Kidney (tissue), 14 donors: Measurements from ENCODE around the gene WWOX. TPM values are rescaled to one million over a fixed set of nuclear protein-coding genes. Genes with fewer than 3 reads are reported as not detected.

Source experiments
- DNase-seq, 5 donors: peaks; one replicate each; pipeline ENCODE4 v3.0.0-alpha.2; 2013 to 2020
- FAIRE-seq: peaks from 2 replicates; lab custom pipeline; 2012; peaks lifted over from hg19 to GRCh38; lab: Jason Lieb, UNC
- H3K27ac ChIP-seq, 2 donors: one replicate each; pipeline ENCODE4 v1.7.0; 2013; ENCODE audit warnings: low read depth in 2 of 2, low read length in 2 of 2, inconsistent platforms in 1 of 2
- H3K27me3 ChIP-seq: one replicate; pipeline ENCODE4 v1.7.1; 2013; ENCODE audit warnings: low read length, inconsistent platforms; ENCODE audit not compliant: control insufficient read depth, insufficient read depth
- H3K36me3 ChIP-seq, 3 donors: one replicate each; pipeline versions ENCODE4 v1.7.0 to v1.7.1; 2013; ENCODE audit warnings: low read length in 3 of 3, control low read depth in 1 of 3, inconsistent platforms in 1 of 3; ENCODE audit not compliant: insufficient read depth in 3 of 3, control insufficient read depth in 2 of 3
- H3K4me1 ChIP-seq, 3 donors: one replicate each; pipeline versions ENCODE4 v1.7.0 to v1.7.1; 2013; ENCODE audit warnings: low read length in 3 of 3, inconsistent platforms in 1 of 3, low read depth in 1 of 3; ENCODE audit not compliant: control insufficient read depth in 2 of 3, insufficient read depth in 2 of 3
- H3K4me3 ChIP-seq, 3 donors: one replicate each; pipeline versions ENCODE4 v1.7.0 to v1.8.1; 2013; ENCODE audit warnings: low read length in 3 of 3, control low read depth in 1 of 3, inconsistent platforms in 1 of 3
- H3K9ac ChIP-seq, 3 donors: one replicate each; pipeline versions ENCODE4 v1.7.0 to v1.7.1; 2013; ENCODE audit warnings: low read length in 3 of 3, control low read depth in 1 of 3, inconsistent platforms in 1 of 3
- H3K9me3 ChIP-seq, 3 donors: one replicate each; pipeline versions ENCODE4 v1.7.0 to v1.7.1; 2013; ENCODE audit warnings: low read length in 3 of 3, control low read depth in 1 of 3, inconsistent platforms in 1 of 3; ENCODE audit not compliant: control insufficient read depth in 2 of 3, insufficient read depth in 1 of 3
- intact Hi-C: fragments of 100-400 bp; cut with DNase I; formaldehyde crosslinking; loops from one replicate; pipeline ENCODE4 v1.11.1; 2022
- polyA plus RNA-seq: library from polyadenylated mRNA; stranded (reverse); fragments of 350-450 nt; fragmentation: Illumina TruSeq; extraction: RNeasy Lipid Tissue Mini Kit (QIAGEN cat#74804); gene quantifications from one replicate; pipeline ENCODE4 v1.2.3, GENCODE V29; 2014; ENCODE audit warnings: low read depth, low replicate concordance; ENCODE audit not compliant: insufficient read depth
- total RNA-seq: library from RNA; stranded (reverse); fragmentation: NEBNext Ultra II Directional; extraction: Animal tissue kit (Norgen Biotek cat#: 25700); gene quantifications from one replicate; pipeline ENCODE4 v1.2.1, GENCODE V29; 2021
- TF ChIP-seq, protein P1 (sequence below): IDR thresholded peaks from 3 replicates; pipeline ENCODE4 v1.5.1; 2012; ENCODE audit warnings: mild to moderate bottlenecking, moderate library complexity, borderline replicate concordance; ENCODE audit not compliant: insufficient read depth; ENCODE audit errors: extremely low read depth
- donor health status: control.
- donor health status: control.
- donor health status: control.
- donor health status: control.
- donor health status: control.
- donor health status: DM: yes; HTN: yes; CAD: no.
- donor health status: Normal renal cell carcinoma (clear cell type).

WWOX gene
- total and polyA plus RNA-seq, 2 donors from 2014 or later: 22.5 to 30.3 TPM

DNA sequence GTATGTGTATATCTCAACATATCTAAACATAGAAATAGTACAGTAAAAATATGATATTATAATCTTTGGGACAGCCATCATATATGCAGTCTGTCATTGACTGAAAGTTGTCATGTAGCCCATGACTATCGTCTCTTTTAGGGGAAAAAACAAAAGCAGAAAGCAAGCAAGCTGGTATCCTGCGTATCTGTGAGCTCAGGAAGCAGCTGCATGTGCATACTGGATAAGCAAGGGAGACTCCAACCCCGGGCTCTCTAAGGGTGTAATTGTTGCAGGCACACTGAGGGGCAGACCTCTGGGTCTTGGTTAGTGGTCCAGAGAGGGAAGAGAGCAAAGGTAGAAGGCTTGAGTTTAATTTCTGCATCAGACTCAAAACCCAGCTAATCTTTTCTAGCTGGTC, 920.0 kb downstream of the WWOX start:
- Histone ChIP-seq H3K9me3 (no peaks in the 10 kb centered on the region), H3K9ac (no peak overlapping the region), H3K27me3 (no peaks in the 10 kb centered on the region), H3K4me3 (no peak overlapping the region), H3K4me1 (no peaks in the 10 kb centered on the region), H3K27ac (no peak overlapping the region), H3K36me3 (no peaks in the 10 kb centered on the region)
- TF ChIP-seq, protein P1, sequence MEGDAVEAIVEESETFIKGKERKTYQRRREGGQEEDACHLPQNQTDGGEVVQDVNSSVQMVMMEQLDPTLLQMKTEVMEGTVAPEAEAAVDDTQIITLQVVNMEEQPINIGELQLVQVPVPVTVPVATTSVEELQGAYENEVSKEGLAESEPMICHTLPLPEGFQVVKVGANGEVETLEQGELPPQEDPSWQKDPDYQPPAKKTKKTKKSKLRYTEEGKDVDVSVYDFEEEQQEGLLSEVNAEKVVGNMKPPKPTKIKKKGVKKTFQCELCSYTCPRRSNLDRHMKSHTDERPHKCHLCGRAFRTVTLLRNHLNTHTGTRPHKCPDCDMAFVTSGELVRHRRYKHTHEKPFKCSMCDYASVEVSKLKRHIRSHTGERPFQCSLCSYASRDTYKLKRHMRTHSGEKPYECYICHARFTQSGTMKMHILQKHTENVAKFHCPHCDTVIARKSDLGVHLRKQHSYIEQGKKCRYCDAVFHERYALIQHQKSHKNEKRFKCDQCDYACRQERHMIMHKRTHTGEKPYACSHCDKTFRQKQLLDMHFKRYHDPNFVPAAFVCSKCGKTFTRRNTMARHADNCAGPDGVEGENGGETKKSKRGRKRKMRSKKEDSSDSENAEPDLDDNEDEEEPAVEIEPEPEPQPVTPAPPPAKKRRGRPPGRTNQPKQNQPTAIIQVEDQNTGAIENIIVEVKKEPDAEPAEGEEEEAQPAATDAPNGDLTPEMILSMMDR: no peak
- intact Hi-C loops: no loop called here
- DNase-seq (no peak), FAIRE-seq (no peak)

DNA sequence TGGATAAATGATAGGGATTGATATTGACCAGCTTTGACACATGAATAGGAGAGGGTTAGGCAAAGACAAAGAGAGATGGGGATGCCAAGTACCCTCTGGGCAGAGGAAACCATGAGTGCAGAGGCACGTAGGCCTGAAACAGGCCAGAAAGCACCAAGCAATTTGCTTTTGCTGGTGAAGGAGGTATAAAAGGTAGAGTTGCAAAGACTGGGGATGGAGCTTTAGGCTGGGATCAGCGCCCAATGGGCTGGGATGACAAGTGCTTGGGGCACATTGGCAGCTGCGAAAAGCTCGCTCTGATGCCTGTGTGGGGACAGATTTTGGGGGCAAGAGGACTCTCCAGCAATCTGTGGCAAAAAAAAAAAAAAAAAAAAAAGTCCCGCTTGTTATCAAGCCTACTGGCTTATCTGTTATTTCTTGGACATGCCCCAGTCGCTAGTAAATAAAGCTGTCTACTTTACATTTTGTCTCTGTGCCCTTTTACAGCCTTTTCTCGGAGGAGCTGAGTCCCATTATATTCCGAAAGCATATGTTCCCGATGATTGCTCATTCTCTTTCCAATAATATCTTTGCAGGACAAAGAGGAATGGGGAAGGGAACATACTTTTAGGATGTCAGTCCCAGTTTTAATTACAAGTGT, 922.7 kb downstream of the WWOX start:
- Histone ChIP-seq H3K4me1 (no peaks in the 10 kb centered on the region), H3K9ac (no peak overlapping the region), H3K27me3 (no peaks in the 10 kb centered on the region), H3K36me3 (no peaks in the 10 kb centered on the region), H3K4me3 (no peak overlapping the region), H3K9me3 (no peaks in the 10 kb centered on the region), H3K27ac (no peak overlapping the region)
- TF ChIP-seq, protein P1: no peak
- no peak for DNase-seq
- no peak for FAIRE-seq
- intact Hi-C loops: no loop called here

DNA sequence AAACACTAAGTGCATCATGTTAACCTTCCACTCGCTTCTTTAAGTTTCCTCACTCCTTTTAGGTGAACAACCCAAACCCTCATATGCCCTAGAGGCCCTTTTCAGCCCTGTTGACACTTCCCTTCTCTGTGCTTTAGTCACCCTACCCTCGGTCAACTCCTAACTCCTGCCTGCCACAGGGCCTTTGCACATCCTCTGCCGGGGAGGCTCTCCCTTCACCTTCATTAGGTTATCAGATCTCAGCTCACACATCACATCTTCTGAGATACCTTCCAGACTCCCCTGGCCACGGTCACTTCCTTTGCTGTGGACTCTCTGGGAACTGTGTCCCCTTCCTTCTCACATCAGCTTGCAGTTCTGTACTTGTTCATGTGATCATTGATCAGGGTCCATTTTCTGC, 926.7 kb downstream of the WWOX start:
- Histone ChIP-seq H3K9me3 (no peaks in the 10 kb centered on the region), H3K4me3 (no peak overlapping the region), H3K27ac (no peak overlapping the region), H3K4me1 (no peaks in the 10 kb centered on the region), H3K9ac (no peak overlapping the region), H3K36me3 (no peaks in the 10 kb centered on the region), H3K27me3 (no peaks in the 10 kb centered on the region)
- TF ChIP-seq, protein P1: no peak
- intact Hi-C loops: no loop called here
- no peak for DNase-seq
- FAIRE-seq: no peak

DNA sequence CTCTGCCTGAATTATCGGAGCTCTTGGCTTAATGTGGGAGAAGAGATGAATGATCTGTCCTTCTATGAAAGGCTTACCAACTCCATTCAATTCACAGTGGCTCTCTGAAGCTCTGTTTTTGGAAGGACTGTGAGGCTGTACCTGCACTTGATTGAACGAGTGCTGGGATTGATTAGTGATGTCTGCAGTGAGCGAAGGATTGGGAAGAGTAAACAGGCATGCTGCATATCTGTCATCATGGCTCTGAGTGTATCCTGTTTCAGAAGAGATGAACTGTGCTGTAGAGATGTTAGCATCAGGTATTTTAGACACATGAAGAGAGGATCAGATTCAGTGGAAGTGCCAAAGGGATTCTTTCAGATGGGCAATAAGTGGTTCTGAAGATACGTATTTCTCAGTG, 937.1 kb downstream of the WWOX start:
- Histone ChIP-seq H3K9me3 (no peaks in the 10 kb centered on the region), H3K4me3 (no peak overlapping the region), H3K27ac (no peak overlapping the region), H3K4me1 (no peaks in the 10 kb centered on the region), H3K9ac (no peak overlapping the region), H3K27me3 (no peaks in the 10 kb centered on the region), H3K36me3 (no peaks in the 10 kb centered on the region)
- DNase-seq (no peak), FAIRE-seq (no peak)
- TF ChIP-seq, protein P1: no peak
- intact Hi-C loops: no loop called here
